IPS-11a (cell line): ENCODE results near the gene CTAGE8.
"Not testable (repeated sequence)": the region's sequence is repeated elsewhere in the genome, so short reads cannot be mapped to it uniquely, and the experiment has no call there.

ENCODE experiments used
- H3K4me3 ChIP-seq: one replicate; pipeline ENCODE4 v1.5.1; 2013; ENCODE audit warnings: low read depth, low read length, control low read depth

Gene CTAGE8, protein sequence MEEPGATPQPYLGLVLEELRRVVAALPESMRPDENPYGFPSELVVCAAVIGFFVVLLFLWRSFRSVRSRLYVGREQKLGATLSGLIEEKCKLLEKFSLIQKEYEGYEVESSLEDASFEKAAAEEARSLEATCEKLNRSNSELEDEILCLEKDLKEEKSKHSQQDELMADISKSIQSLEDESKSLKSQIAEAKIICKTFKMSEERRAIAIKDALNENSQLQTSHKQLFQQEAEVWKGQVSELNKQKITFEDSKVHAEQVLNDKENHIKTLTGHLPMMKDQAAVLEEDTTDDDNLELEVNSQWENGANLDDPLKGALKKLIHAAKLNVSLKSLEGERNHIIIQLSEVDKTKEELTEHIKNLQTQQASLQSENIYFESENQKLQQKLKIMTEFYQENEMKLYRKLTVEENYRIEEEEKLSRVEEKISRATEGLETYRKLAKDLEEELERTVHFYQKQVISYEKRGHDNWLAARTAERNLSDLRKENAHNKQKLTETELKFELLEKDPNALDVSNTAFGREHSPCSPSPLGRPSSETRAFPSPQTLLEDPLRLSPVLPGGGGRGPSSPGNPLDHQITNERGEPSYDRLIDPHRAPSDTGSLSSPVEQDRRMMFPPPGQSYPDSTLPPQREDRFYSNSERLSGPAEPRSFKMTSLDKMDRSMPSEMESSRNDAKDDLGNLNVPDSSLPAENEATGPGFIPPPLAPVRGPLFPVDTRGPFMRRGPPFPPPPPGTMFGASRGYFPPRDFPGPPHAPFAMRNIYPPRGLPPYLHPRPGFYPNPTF

DNA sequence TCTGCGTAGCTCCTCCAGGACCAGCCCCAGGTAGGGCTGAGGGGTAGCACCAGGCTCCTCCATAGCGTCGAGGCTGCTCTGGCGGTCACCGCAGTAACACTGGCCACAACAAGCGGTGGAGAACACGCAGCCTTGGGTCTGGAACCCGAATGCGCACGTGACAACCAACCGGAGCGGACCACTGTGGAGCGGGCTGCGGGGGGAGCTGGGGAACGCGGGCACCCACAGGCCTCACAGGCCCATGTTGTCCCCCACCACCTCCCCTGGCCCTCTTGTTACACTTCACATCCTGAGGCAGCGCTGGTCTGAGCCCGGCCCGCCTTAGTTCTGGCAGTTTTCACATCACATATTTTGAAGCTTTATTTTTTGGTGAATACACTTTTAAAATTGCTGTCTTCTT lies at the start of gene CTAGE8:
Gene CTAGE8 (minus strand): TSS at position 101 of the 400 bp plus-strand sequence. CDS start 38 bp downstream, at position 63.
- not testable (repeated sequence) for H3K4me3 ChIP-seq

DNA sequence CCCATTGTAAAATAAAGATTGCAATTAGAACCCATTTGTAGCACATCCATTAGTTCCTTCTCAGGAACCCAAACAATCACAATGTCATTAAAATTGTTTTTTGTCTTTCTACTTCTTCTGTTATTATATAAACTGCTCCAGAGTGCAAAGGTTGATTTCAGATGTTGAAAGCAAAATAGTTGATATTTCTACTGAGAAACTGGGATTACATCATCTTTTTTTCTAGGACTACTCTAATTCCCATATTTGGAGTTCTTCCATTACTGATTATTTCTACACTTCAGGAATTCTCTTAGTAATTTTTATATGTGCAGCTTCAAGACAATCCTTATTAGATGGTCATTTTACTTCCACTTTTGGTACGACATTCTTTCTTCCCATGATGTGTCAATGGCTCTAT lies 48.4 kb upstream of the CTAGE8 start:
- not testable (repeated sequence) for H3K4me3 ChIP-seq

DNA sequence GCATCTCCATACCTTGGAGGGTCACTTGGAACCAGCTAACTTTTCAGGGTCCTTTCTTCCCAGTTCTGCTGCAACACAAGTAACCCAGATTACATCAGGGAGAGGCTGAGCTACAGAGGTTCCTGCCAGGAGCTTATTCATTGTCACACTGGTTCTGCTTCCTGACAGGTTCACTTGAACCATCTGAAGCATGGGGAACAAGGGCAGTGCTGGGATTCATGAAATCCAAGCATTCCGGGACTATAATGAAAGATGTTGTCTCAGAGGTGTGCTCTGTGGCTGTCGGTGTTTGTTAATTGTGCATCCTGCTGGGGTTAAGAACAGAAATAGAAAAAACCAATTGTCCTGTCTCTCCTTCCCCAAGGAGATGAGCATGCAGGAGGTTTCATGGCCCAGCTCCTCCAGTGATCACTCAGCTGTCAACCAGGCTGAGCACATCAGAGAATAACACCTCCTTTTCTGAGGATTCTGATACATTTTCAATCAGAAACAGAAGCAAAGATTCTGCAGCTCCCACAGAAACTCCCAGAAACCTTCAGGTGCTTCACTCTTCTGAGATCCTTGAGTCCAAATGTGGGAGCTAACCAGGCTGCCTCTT lies 42.9 kb upstream of the CTAGE8 start, which contains the start of gene OR2A1:
Gene OR2A1 (plus strand): TSS at position 548 of the 598 bp plus-strand sequence. CDS start 5,706 bp downstream, outside the sequence.
- not testable (repeated sequence) for H3K4me3 ChIP-seq

DNA sequence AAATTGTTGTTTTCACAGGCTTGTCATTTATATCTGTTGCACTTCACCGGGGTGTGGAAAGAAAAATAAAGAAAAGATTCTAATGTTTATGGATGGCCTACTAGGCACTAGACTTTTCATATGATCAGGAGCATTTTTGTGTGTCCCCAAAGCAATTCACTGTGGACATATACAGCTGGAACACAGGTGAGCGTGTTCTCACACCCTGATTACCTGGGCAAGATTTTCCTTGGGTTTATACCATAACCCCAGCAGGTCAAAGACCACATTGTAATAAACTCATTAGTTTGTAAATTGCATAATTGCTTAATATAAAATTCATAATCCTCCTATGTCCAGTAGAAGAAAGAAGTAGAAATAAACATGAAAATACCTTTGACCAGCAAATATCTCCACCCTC lies 42.1 kb upstream of the CTAGE8 start:
- not testable (repeated sequence) for H3K4me3 ChIP-seq

DNA sequence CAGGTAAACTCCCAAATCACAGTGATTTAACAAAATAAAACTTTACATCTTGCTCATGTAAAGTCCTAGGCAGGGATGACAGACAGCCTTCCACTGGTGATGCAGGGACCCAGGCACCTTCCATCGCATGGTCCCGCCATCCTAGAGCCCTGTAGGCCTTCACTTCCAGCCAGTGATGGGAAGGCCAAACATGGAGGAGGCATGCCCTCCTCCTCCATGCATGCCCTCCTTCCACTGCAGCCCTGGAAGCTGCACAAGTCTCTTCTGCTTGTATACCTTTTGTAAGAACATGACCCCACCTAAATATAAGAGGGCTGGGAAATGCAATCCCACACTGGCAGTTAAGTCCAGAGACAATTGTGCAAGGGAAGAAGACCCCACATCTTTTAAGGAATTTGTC lies 40.6 kb upstream of the CTAGE8 start:
- H3K4me3 ChIP-seq, result not testable (repeated sequence)

DNA sequence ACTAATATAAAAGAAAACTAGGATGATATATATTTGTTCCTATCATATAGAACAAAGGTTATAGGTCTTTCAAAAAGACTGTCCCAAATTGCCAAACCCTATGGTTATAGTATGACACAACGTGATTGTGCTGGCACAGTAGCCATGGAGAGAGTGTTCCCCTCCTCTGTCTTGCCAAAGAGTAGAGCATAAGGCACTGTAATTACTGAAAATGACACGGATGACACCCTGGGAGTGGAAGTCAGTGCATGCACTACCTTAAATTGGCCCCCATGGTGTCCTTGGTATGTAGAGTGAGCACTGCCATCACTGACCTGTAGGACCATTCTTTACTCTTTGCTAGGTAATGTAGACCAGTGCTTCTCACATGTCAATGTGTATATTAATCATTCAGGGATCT lies 36.1 kb upstream of the CTAGE8 start:
- not testable (repeated sequence) for H3K4me3 ChIP-seq

DNA sequence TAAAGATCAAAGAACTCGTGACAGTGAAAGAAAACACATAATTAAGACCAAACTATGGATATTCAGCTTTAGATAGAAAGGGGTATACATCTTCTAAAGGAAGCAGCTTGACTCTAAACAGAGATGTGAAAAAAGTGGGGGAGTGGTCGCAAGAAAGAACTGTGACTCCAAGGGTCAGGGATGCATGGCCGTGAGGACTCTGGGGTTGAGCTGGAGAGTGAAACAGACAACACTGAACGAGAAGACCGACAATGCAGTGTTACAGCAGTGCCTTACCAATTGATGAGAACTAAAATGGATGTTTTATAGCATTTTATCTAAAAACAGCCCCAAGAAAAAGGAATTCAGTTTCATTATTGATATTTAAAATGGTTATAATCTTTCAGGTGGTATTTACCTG lies 34.5 kb upstream of the CTAGE8 start:
- H3K4me3 ChIP-seq, result not testable (repeated sequence)

DNA sequence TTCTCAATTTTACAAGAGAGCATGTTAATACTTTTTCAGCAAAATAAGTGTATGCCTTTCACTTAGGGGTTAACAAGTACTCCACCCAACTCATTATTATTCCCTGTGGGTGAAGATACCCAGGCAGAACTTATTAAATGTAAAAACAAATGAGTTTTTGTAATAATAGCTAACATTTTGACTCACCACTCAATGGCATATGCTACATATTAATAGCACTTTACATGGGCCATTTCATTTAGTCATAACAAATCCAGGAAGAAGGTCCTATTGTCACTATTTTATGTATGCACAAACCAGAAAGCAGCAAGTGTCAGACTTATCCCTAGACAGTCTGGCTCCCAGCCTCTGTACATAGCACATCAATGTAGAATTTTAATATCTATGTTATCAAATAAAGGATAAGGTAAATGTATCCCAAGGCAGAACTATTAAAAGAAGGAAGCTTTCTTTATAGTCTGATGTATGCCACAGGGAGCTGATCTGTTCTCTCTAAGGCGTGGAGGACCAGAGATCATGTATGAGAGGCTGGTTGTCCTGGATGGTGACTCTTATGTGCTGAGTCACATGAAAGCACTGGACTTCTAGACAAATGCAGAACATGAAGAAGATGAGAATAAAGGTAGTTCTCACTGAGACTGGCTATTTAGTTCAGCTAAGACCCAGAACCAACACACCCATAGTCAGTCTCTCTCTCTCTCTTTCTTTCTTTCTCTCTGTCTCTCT lies 33.7 kb upstream of the CTAGE8 start:
- not testable (repeated sequence) for H3K4me3 ChIP-seq

DNA sequence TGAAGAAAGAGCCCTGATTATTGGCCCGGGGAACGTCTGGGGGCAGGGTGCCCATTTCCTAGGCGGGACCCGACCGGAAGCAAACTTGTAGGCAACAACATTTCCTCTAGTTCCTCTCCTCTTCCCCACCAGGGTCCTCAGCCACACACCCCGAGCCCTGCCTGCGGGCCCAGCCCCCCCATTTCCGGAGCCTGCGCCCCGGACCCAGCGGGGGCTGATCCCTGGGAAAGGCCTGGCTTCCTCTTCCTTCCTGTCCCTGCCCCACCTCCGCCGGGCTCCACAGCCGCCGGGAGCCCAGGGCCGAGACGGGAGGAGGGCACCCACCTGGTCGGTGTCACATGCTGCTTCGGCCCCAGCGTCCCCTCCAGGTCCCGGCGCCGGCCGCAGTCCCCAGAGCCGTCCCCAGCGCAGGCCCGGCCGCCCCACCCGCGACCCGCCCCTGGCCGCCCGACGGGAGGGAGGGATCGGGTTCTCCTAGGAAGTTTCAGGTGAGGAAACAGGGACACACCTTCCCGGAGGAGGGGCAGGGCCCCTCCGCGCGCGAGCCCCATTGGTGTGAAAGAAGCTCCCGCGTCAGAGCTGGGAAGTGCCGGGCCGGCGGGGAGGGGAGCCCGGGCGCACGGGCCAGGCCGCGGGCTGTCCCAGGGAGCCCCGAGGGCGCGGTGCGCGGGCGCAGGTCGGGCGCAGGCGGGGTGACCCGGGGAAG lies 24.9 kb upstream of the CTAGE8 start:
- not testable (repeated sequence) for H3K4me3 ChIP-seq

DNA sequence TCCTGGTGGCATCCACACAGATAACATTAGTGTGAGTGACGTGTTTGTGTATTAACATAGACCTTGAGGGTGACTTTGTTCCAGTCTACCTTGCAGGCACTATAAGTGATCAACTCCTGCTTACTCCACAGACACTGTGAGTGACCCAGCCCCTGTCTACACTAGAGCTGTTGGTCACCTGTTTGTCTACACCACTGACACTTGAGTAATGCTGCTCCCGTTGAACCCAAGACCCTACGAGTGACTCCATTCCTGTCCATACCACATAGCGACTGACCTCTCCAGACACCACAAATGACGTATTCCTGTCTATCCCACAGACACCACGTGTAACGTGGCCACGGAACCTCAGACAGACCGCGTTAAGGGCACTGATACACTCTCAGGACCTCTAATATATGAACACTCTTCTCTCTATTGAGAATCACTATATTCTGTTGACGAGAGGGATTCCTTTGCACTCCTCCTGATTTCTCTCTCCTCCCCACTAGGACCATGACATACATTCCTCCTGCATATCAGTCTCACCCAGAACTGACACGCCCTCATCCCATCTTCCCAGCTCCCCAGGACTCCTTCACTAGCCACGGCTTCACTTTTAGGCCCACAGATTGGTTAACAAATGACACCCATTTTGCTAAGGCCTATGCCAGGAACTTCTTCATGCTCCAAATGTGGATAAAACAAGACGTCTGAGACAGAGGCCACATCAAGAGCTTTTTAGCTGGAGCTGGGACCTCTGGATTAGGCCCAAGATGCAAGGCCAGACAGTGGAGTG lies 23.5 kb upstream of the CTAGE8 start:
- H3K4me3 ChIP-seq, result not testable (repeated sequence)

DNA sequence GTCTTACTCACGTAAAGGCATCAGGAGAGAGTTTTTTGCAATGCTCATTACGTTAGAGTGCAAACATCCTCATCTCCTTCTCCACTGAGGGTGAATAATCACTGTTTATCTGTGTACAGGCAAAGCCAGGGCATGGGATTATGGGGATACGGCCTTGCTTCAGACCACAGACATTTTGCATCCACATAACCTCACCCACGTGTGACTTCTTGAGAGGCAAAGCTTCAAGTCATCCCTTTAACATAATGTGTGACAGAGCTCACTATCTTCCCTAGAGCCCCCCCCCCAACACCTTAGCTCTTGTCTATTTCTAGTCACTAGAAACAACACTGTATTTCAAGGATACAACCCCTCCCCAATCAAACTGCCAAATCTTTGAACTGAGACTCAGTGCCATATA lies 22.5 kb upstream of the CTAGE8 start:
- H3K4me3 ChIP-seq, result not testable (repeated sequence)

DNA sequence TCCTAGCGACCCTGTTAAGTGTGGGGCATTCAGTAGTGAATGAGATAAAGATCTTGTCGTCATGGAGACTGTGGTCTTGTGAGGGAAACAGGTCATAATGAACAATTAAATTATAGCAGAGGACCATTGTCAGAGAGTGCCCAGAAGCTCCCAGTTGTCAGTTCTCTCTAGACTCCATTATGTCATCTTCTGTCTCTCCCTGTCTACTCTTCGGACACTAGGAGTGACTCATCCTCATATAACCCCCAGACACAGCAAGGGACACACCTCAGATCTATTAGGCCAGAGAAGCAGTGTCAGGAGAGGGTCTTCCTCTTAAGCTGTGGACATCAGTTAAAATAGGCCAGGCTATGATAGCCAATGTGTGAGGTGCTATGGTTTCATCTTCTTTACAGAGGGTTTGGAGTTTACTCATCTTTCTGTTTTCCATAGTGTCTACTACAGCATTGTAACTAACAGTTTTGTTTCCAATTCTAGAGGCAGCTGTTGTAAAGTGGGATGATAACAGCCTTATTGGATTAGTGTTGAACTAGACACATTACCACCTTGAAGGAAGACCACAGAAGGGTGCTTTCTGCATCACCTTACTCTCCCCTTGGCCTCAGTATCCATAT lies 18.2 kb upstream of the CTAGE8 start:
- H3K4me3 ChIP-seq, result not testable (repeated sequence)

DNA sequence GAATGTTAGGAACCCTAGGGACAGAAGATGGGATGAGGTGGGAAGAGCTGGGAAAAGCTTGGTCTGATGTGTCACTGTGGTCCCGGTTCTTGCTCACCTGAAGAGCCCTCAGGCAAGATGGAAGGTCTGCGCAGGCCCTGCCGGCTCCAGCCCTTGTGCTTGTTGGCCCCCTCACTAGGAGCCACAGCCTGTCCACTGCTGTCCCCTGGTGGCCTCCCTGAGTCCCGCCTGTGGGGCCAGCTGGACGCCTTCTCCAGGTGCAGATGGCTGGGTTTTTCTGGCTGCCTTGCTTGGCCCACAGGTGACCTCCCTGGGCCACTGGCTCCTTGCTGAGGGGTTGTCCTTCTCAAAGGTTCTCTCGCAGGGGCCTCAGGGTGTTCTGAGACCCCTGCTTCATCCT lies 14.6 kb upstream of the CTAGE8 start:
- not testable (repeated sequence) for H3K4me3 ChIP-seq

DNA sequence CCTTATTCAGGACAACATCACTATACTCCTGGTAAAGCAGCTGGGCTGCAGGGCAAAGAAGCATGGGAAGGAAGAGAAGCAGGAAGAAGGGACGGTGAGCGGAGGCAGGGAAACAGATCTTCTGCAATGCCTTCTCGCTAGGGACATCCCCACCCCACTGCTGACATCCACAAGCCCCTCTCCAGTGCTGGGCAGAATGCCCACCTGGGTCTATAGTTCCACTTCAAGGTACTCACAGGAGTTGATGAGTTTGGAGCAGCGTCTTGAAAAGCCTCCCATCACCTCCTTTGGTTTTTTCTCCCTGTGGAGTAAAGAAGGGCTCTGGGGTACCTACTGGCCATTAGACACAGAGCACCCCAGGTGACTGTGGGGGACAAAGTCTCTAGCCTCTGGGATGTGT lies 13.4 kb upstream of the CTAGE8 start:
- H3K4me3 ChIP-seq, result not testable (repeated sequence)

DNA sequence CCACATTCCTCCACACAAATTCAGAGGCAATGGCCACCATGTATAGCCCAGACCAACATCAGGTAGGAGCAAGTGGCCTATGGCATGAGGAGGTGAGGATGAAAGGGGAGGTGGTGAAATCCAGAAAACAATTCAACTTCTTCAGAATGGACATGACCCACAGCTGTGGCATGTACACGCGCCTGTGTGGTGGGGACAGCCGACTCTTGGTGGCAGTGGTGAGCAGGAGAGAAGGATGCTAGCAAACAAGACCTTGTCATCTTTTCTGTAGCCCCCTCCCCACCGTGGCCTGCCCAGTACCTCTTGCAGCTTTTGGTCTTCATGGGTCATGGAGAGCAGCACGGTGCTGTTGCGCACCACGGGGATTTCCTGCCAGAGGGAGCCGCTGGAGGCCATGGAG lies 12.9 kb upstream of the CTAGE8 start:
- not testable (repeated sequence) for H3K4me3 ChIP-seq

DNA sequence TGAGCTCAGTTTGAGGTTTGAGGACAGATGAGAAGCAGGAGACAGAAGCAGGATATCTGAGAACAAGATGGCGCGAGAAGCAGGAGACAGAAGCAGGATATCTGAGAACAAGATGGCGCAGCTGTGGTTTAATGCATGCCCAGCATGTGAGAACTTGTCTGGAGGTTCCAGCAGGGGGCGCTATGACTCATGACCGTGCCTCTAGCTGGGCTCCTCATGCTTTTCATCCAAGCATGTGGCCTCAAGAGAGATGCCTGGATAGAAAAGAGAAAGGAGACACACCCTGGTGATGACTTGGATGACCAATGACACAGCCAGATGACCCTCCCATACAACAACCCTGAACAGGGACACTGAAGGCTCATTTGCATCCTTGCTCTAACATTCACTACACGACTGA lies 10.9 kb upstream of the CTAGE8 start:
- H3K4me3 ChIP-seq, result not testable (repeated sequence)

DNA sequence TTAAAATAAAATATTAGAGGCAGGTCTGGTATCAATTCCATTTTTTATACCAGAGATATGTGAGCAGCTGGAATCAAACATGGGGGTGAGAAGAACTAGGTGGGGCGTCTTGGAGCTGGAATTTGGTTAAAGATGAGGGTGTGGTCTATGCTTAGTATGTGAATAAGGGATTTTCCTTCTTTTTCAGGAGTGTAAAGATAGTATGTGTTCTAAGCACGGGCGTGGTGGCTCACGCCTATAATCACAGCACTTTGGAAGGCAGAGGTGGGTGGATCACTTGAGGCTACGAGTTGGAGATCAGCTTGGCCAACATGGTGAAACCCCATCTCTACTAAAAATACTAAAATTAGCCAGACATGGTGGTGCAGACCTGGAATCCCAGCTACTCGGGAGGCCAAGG lies 6.2 kb upstream of the CTAGE8 start:
- not testable (repeated sequence) for H3K4me3 ChIP-seq

DNA sequence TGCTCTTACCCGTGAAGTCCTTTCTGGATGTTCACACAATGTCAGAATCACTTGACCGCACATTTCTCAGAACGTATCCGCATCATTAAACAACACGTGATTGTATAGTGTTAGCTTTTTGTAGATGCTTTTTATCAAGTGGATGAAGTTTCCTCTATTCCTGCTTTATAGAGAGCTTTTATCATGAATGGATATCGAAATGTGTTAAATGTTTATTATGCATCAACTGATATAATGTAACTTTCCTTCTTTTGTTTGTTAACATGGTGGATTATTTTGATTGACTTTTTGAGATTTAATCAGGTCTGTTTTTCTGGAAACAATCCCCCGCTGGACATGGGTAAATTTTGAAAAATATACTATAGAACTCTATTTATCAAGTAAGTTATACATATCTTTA lies 4.4 kb downstream of the CTAGE8 start, which contains the start of gene OR2A7:
Gene OR2A7 (minus strand): TSS at position 101 of the 400 bp plus-strand sequence. CDS start 5,164 bp downstream, outside the sequence.
- H3K4me3 ChIP-seq, result not testable (repeated sequence)

DNA sequence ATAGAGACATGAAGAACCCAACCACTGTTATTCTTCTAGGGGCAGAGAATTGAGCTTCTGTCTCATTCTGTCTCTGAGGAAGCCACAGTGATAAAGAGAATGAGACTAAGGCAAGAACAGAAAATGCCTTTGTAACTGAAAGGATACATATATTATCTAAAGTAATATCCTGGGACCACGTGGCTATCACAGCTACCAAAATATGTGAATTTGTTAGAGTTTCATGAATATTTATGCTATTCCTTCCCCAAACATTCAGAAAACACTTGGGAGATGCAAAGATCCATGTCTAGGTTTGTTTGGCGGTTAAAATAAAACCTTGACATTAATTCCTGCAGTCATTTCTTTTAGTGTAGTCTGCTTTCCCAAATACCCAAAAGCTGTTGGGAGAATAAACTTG lies 7.0 kb downstream of the CTAGE8 start:
- not testable (repeated sequence) for H3K4me3 ChIP-seq
